Thyroid gland (tissue), 4 donors: Measurements from ENCODE around the gene ZIC4. TPM values are rescaled to one million over a fixed set of nuclear protein-coding genes. Genes with fewer than 3 reads are reported as not detected.
A peak's percentile ranks its signal among the peaks of the same experiment; 100 is the strongest.

Source experiments
- DNase-seq, 2 donors: peaks; one replicate each; pipeline ENCODE4 v3.0.0-alpha.2; 2019
- H3K27ac ChIP-seq, 3 donors: fragments of 200-600 bp; sonication (generic); 1 replicate in 2 of 3; 2 replicates in 1 of 3; pipeline ENCODE4 v1.5.1; 2016 to 2019; ENCODE audit warnings: mild to moderate bottlenecking in 1 of 3, moderate library complexity in 1 of 3
- H3K27me3 ChIP-seq: fragments of 200-600 bp; sonication (generic); one replicate; pipeline ENCODE4 v1.5.1; 2019
- H3K36me3 ChIP-seq, 2 donors: fragments of 200-600 bp; sonication (generic); one replicate each; pipeline ENCODE4 v1.5.1; 2016 to 2019
- H3K4me1 ChIP-seq, 2 donors: fragments of 200-600 bp; sonication (generic); one replicate each; pipeline ENCODE4 v1.5.1; 2017 to 2019
- H3K4me3 ChIP-seq, 3 donors: fragments of 200-600 bp; sonication (generic); replicated peaks in 1 of 3; 1 replicate in 2 of 3; 2 replicates in 1 of 3; pipeline ENCODE4 v1.5.1; 2016; ENCODE audit warnings: mild to moderate bottlenecking in 1 of 3
- H3K9me3 ChIP-seq: fragments of 200-600 bp; sonication (generic); one replicate; pipeline ENCODE4 v1.5.1; 2017
- POLR2A ChIP-seq, 2 donors: fragments of 450-650 bp; IDR thresholded peaks; one replicate each; pipeline ENCODE4 v1.6.1; 2017; ENCODE audit warnings: antibody characterized with exemption in 2 of 2, mild to moderate bottlenecking in 2 of 2, moderate library complexity in 1 of 2
- WGBS, 2 donors: methylation state at CpG; one replicate each; pipeline ENCODE4 v1.1.5; 2017; 5-methylcytosine and 5-hydroxymethylcytosine counted together
- intact Hi-C: fragments of 100-400 bp; cut with DNase I; formaldehyde crosslinking; loops from one replicate; pipeline ENCODE4 v1.15.1; 2023
- total RNA-seq, 4 donors: library from RNA; depleted of rRNA; stranded (reverse); fragments of >200 nt; gene quantifications; one replicate each; pipeline ENCODE4 v1.2.3, GENCODE V29; 2016
- TF ChIP-seq, protein P1 (sequence below), 6 experiments: fragments of 200-600 bp in 3 of 6; fragments of 450-650 bp in 3 of 6; sonication (generic) in 3 of 6; IDR thresholded peaks; one replicate each; pipeline ENCODE4 v1.5.1; 2016 to 2019; ENCODE audit warnings: antibody characterized with exemption in 6 of 6, mild to moderate bottlenecking in 2 of 6, inconsistent platforms in 1 of 6, moderate library complexity in 1 of 6

Gene ZIC4
- total RNA-seq, 4 donors from 2014 or later = not detected

- no peaks in the 10 kb centered on the region for H3K9me3 ChIP-seq
- peaks cover 65% of the 10 kb centered on the region for H3K27me3 ChIP-seq
- H3K4me1 ChIP-seq = peaks cover 10 to 21% of the 10 kb centered on the region in 2 donors
- no peak overlapping the region for H3K4me3 ChIP-seq
- TF ChIP-seq POLR2A (IDR thresholded peaks at IDR 0.05) = no peak
- TF ChIP-seq, protein P1, sequence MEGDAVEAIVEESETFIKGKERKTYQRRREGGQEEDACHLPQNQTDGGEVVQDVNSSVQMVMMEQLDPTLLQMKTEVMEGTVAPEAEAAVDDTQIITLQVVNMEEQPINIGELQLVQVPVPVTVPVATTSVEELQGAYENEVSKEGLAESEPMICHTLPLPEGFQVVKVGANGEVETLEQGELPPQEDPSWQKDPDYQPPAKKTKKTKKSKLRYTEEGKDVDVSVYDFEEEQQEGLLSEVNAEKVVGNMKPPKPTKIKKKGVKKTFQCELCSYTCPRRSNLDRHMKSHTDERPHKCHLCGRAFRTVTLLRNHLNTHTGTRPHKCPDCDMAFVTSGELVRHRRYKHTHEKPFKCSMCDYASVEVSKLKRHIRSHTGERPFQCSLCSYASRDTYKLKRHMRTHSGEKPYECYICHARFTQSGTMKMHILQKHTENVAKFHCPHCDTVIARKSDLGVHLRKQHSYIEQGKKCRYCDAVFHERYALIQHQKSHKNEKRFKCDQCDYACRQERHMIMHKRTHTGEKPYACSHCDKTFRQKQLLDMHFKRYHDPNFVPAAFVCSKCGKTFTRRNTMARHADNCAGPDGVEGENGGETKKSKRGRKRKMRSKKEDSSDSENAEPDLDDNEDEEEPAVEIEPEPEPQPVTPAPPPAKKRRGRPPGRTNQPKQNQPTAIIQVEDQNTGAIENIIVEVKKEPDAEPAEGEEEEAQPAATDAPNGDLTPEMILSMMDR (IDR thresholded peaks at IDR 0.05) = no peak
- no peak overlapping the region for H3K27ac ChIP-seq
- intact Hi-C loops = no loop called here
- WGBS, 2 donors = 14 to 15% methylated on average over 31 of the region's 31 CpGs
- no peak for DNase-seq
- no peaks in the 10 kb centered on the region for H3K36me3 ChIP-seq
Observed at GRCh38 chr3:147393943-147394883, 12.1 kb downstream of the ZIC4 start.

DNA sequence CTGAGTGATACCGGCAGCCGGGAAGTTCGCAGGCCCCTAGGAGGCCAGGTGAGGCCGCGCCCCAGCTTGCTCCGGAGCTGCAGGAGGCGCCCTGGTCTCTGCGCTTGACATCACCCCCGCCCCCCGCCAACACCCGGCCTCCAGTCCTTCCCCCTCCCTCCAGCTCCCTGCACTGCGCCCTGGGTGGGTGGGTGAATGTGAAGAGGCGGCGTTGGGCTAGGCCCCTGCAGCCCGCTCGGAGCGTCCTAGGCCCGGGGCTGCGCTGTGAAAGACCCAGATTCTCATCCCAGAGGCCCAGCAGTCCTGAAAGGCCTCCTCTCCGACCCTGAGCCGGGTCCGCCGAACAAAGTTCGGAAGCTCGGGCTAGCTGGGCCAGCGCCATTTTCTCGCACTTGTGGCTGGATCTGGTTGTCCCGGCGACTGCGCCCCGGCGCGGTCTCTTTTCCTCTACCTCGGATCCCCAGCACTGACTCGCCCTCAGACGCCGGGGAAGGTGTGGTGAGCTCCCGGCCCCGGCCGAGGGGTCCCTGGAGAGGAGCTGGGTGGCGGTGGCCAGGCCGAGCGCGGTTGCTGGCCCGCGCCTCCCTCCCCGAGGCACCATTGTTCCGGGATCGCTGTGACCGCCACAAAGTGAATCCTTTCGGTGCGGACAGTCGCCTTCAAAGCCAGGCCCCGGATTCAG is 12.9 kb downstream of the ZIC4 start:
- 12 to 13% methylated on average over 16 to 25 of the region's 54 CpGs for WGBS, 2 donors
- Histone ChIP-seq H3K9me3 (no peaks in the 10 kb centered on the region), H3K27ac (no peak overlapping the region), H3K27me3 (peaks cover 62% of the 10 kb centered on the region), H3K4me3 (no peak overlapping the region), H3K4me1 (peaks cover 10 to 21% of the 10 kb centered on the region in 2 donors), H3K36me3 (no peaks in the 10 kb centered on the region)
- intact Hi-C loops = no loop called here
- no peak for DNase-seq
- no peak for TF ChIP-seq POLR2A (IDR thresholded peaks at IDR 0.05)
- TF ChIP-seq, protein P1 (IDR thresholded peaks at IDR 0.05) = no peak

GRCh38 chr3:147392625-147392946 is 13.8 kb downstream of the ZIC4 start:
- 2 to 8% methylated on average over 12 to 15 of the region's 15 CpGs for WGBS, 2 donors
- Histone ChIP-seq H3K9me3 (no peaks in the 10 kb centered on the region), H3K27ac (no peak overlapping the region), H3K4me3 (peak overlapping the region in 1 of 3 donors; percentile 14), H3K36me3 (no peaks in the 10 kb centered on the region), H3K27me3 (peaks cover 61% of the 10 kb centered on the region), H3K4me1 (peaks cover 10 to 21% of the 10 kb centered on the region in 2 donors)
- intact Hi-C loops = no loop called here
- TF ChIP-seq POLR2A (IDR thresholded peaks at IDR 0.05) = no peak
- TF ChIP-seq, protein P1 (IDR thresholded peaks at IDR 0.05) = no peak
- DNase-seq = no peak

- DNase-seq = no peak
- Histone ChIP-seq H3K4me1 (peaks cover 10 to 21% of the 10 kb centered on the region in 2 donors), H3K36me3 (no peaks in the 10 kb centered on the region), H3K27ac (no peak overlapping the region), H3K27me3 (peaks cover 62% of the 10 kb centered on the region), H3K9me3 (no peaks in the 10 kb centered on the region), H3K4me3 (peak overlapping the region in 1 of 3 donors; percentile 14)
- WGBS, 2 donors = 5% methylated on average over 37 to 46 of the region's 51 CpGs
- intact Hi-C loops = no loop called here
- TF ChIP-seq, protein P1 (IDR thresholded peaks at IDR 0.05) = no peak
- no peak for TF ChIP-seq POLR2A (IDR thresholded peaks at IDR 0.05)
Observed at GRCh38 chr3:147391781-147392624, 14.3 kb downstream of the ZIC4 start.
